Anterior cingulate cortex (tissue), 58 donors: ENCODE data around the gene PSMD12.
"Not testable (repeated sequence)": the region's sequence is repeated elsewhere in the genome, so short reads cannot be mapped to it uniquely, and the experiment has no call there.

Experiments used
- DNase-seq, 58 donors: peaks; one replicate each; lab custom pipeline; 2025; lab: John Stamatoyannopoulos, UW

The PSMD12 gene

GRCh38 chr17:67359960-67360791 is 6.2 kb downstream of the PSMD12 start:
- no peak for DNase-seq

DNA sequence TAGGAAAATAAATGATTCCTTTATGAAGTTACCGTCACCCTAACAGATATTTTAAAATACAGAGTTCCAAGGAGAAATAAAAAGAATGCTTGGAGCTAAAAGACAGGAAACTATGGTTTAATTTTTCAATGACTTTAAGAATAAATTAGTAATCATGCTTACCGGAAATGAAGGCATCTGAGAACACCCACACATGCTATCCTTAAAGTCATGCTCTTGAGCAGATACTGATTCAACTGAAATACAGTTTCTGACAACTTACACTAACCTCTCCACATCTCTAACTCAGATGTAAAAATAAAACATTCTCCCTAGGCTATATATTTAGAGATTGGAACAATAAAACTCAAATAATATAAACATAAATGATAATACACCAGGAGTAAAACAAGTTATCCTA is 7.8 kb downstream of the PSMD12 start:
- no peak for DNase-seq

- no peak for DNase-seq
These were observed 12.3 kb downstream of the PSMD12 start for GRCh38 chr17:67353929-67354574.

GRCh38 chr17:67353161-67353560 is 13.2 kb downstream of the PSMD12 start:
- DNase-seq: no peak

- DNase-seq: no peak
These were observed 17.0 kb downstream of the PSMD12 start for GRCh38 chr17:67349420-67349819.

GRCh38 chr17:67347826-67348225 is 18.6 kb downstream of the PSMD12 start:
- DNase-seq: no peak

DNA sequence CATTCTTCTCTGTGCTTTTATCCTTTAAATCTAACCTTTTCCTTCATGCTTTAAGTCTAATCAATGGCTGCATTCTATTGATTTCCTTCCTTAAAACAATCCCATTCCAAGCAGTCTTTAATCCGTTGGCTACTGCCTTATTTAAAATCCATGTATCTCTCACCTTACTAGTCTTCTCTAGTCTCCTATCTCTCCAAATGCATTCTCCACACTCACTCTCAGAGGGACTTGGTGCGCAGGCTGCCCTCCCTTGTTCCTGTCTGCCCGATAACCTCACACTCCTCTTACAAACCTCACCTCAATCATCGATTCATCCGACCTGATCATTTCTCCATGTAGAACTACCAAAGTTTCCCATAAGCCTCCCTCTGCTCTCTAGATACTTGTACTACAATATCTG is 23.1 kb downstream of the PSMD12 start:
- no peak for DNase-seq

DNA sequence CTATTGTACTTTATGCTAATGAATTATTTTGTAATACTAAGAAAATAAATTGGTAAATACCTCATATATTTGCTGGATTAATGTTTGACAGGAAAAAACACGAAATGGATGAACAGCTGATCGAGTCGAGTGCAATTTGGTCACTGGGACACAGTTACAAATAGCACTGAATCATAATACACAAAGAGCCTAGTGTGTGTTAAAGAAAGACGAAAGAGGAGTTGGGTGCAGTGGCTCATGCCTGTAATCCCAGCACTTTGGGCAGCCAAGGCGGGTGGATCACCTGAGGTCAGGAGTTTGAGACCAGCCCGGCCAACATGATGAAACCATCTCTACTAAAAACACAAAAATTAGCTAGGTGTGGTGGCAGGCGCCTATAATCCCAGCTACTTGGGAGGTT is 28.0 kb downstream of the PSMD12 start:
- DNase-seq: not testable (repeated sequence)

DNA sequence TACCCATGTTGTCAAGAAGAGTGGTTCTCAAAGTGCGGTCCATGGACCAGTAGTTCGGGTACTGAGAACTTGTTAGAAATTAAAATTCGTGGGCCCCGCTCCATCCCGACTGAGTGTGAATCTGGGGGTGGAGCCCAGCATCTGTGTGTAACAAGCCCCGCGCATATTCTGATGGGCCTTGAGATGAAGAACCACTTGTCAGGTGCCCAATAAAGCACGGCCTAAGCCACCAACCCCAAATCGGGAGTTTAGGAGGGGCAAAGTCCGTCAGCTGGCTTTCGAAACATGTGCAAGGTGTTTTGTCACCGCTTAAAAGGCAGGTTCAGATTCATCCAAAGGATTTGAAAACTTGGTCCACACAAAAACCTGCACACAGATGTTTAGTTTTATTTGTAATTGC is 29.5 kb downstream of the PSMD12 start:
- no peak for DNase-seq

DNA sequence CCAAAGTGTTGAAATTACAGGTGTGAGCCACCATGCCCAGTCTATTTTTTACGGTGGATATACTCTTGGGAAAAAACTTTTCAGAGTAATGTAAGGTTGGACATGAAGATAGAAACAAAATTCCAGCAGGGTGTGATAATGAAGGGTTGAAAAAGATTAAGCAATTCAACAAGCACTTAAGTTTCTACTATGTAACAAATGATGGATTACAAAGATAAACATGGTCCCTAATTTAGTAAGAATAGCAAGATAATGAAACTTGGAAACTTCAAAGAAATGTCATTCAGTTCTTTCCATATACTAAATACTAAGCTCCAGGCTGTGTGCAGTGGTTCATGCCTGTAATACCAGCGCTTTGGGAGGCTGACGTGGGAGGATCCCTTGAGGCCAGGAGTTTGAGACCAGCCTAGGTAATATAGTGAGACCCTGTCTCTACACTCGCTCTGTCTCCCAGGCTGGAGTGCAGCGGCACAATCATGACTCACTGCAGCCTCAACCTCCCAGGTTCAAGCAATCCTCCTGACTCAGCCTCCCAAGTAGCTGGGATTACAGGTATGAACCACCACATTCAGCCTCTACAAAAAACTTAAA is 31.0 kb downstream of the PSMD12 start:
- no peak for DNase-seq

DNA sequence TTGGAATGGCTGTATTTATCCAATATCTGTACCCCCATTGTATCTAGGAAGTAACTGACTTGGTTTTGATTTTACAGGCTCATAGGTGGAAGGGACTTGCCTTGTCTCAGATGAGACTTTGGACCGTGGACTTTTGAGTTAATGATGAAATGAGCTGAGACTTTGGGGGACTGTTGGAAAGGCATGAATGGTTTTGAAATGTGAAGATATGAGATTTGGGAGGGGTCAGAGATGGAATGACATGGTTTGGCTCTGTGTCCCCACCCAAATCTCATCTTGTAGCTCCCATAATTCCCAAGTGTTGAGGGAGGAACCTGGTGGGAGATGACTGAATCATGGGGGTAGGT is 34.2 kb downstream of the PSMD12 start:
- DNase-seq: not testable (repeated sequence)

GRCh38 chr17:67331381-67332161 is 34.8 kb downstream of the PSMD12 start:
- not testable (repeated sequence) for DNase-seq

- no peak for DNase-seq
These were observed 38.4 kb downstream of the PSMD12 start for GRCh38 chr17:67328026-67328425.

DNA sequence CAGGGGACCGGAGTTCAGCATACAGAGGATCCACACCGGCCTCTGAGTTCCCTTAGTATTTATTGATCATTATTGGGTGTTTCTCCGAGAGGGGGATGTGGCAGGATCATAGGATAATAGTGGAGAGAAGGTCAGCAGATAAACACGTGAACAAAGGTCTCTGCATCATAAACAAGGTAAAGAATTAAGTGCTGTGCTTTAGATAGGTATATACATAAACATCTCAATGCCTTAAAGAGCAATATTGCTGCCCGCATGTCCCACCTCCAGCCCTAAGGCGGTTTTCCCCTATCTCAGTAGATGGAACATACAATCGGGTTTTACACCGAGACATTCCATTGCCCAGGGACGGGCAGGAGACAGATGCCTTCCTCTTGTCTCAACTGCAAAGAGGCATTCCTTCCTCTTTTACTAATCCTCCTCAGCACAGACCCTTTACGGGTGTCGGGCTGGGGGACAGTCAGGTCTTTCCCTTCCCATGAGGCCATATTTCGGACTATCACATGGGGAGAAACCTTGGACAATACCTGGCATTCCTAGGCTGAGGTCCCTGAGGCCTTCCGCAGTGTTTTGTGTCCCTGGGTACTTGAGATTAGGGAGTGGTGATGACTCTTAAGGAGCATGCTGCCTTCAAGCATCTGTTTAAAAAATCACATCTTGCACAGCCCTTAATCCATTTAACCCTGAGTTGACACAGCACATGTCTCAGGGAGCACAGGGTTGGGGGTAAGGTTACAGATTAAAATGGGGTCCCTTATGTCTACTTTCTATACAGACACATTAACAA is 39.2 kb downstream of the PSMD12 start:
- not testable (repeated sequence) for DNase-seq

DNA sequence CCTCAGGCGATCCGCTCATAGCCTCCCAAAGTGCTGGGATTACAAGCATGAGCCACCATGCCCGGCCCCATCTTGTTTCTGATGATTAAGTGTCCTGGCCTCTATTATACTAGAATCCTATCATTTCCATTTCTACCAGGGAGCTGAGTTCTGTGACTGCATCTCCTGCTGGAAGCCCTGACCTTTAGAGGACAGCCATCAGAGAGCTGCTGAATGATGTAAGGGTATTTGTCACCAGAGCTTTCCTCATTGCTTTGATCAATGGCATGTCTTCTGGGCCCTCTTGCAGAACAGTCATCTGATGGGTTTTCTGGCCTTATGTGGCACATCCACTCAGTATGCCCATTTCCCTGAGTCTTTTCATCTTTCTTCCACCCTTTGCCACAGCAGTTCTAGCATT is 39.9 kb downstream of the PSMD12 start:
- no peak for DNase-seq

- no peak for DNase-seq
These were observed 42.0 kb downstream of the PSMD12 start for GRCh38 chr17:67324330-67324729.

GRCh38 chr17:67323445-67323844 is 42.9 kb downstream of the PSMD12 start:
- DNase-seq: no peak

- no peak for DNase-seq
These were observed 44.2 kb downstream of the PSMD12 start for GRCh38 chr17:67322042-67322787.

- not testable (repeated sequence) for DNase-seq
These were observed 44.9 kb downstream of the PSMD12 start for GRCh38 chr17:67321486-67321885.
